CD14-positive monocyte (primary cell): ENCODE results near the gene ATG10. TPM values are rescaled to one million over a fixed set of nuclear protein-coding genes. Genes with fewer than 3 reads are reported as not detected.
A peak's percentile ranks its signal among the peaks of the same experiment; 100 is the strongest.

Experiments used
- DNase-seq, 3 donors: peaks; one replicate each; pipeline ENCODE4 v3.0.0-alpha.2; 2011 to 2022
- H2AFZ ChIP-seq: 2 replicates; pipeline ENCODE4 v1.6.0; 2012; ENCODE audit warnings: mild to moderate bottlenecking, low read depth, low read length, inconsistent platforms; ENCODE audit not compliant: insufficient read depth, poor library complexity, severe bottlenecking
- H3K27ac ChIP-seq, 2 donors: 1 replicate in 1 of 2; 2 replicates in 1 of 2; pipeline ENCODE4 v1.5.1; 2012 to 2013; ENCODE audit warnings: low read length in 2 of 2, control low read depth in 1 of 2, inconsistent platforms in 1 of 2, low read depth in 1 of 2, mild to moderate bottlenecking in 1 of 2
- H3K27me3 ChIP-seq, 2 donors: one replicate each; pipeline versions ENCODE4 v1.6.0 to v1.6.1; 2011 to 2013; ENCODE audit warnings: low read length in 2 of 2; ENCODE audit not compliant: control insufficient read depth in 2 of 2, insufficient read depth in 2 of 2
- H3K36me3 ChIP-seq, 2 donors: replicated peaks in 1 of 2; 1 replicate in 1 of 2; 2 replicates in 1 of 2; pipeline versions ENCODE4 v1.5.1 to v1.6.1; 2012 to 2013; ENCODE audit warnings: low read length in 2 of 2, control low read depth in 1 of 2, inconsistent platforms in 1 of 2, mild to moderate bottlenecking in 1 of 2; ENCODE audit not compliant: insufficient read depth in 2 of 2, control insufficient read depth in 1 of 2
- H3K4me1 ChIP-seq, 2 donors: 1 replicate in 1 of 2; 2 replicates in 1 of 2; pipeline versions ENCODE4 v1.5.1 to v1.6.1; 2012 to 2013; ENCODE audit warnings: low read length in 2 of 2, control low read depth in 1 of 2, inconsistent platforms in 1 of 2, mild to moderate bottlenecking in 1 of 2, moderate library complexity in 1 of 2; ENCODE audit not compliant: insufficient read depth in 2 of 2, control insufficient read depth in 1 of 2
- H3K4me2 ChIP-seq: replicated peaks from 2 replicates; pipeline ENCODE3; 2012; ENCODE audit warnings: low read length, moderate library complexity, mild to moderate bottlenecking; ENCODE audit not compliant: poor library complexity, severe bottlenecking; ENCODE audit errors: extremely low read depth
- H3K4me3 ChIP-seq, 3 experiments: fragments of 200-600 bp in 1 of 3; sonication (generic) in 1 of 3; replicated peaks in 1 of 3; 1 replicate in 2 of 3; 2 replicates in 1 of 3; pipeline ENCODE4 v1.5.1; 2011 to 2013; ENCODE audit warnings: low read length in 3 of 3, mild to moderate bottlenecking in 3 of 3, control low read depth in 2 of 3, low read depth in 2 of 3, inconsistent platforms in 1 of 3, moderate library complexity in 1 of 3
- H3K79me2 ChIP-seq: 2 replicates; pipeline ENCODE4 v1.6.0; 2012; ENCODE audit warnings: mild to moderate bottlenecking, control low read depth, inconsistent platforms, low read length, moderate library complexity; ENCODE audit not compliant: insufficient read depth
- H3K9ac ChIP-seq: 2 replicates; pipeline ENCODE4 v1.6.0; 2017; ENCODE audit warnings: low read length, mild to moderate bottlenecking; ENCODE audit not compliant: insufficient read depth, poor library complexity, severe bottlenecking
- H3K9me3 ChIP-seq, 2 donors: replicated peaks in 1 of 2; 1 replicate in 1 of 2; 2 replicates in 1 of 2; pipeline versions ENCODE4 v1.5.1 to v1.6.1; 2012 to 2013; ENCODE audit warnings: low read length in 2 of 2, control low read depth in 1 of 2; ENCODE audit not compliant: control insufficient read depth in 1 of 2, insufficient read depth in 1 of 2
- H4K20me1 ChIP-seq: 2 replicates; pipeline ENCODE4 v1.6.0; 2012; ENCODE audit warnings: mild to moderate bottlenecking, low read length, control low read depth, moderate library complexity; ENCODE audit not compliant: insufficient read depth
- H3K27ac Mint-ChIP-seq, 7 donors: one replicate each; pipeline ENCODE4 v1.8.0; 2020; ENCODE audit warnings: mild to moderate bottlenecking in 7 of 7, mixed read lengths in 7 of 7, moderate library complexity in 6 of 7, inconsistent platforms in 2 of 7
- H3K27me3 Mint-ChIP-seq, 3 donors: one replicate each; pipeline ENCODE4 v1.8.0; 2021 to 2022; ENCODE audit warnings: low read depth in 3 of 3, mild to moderate bottlenecking in 3 of 3, mixed read lengths in 3 of 3, moderate library complexity in 3 of 3, inconsistent platforms in 1 of 3
- H3K36me3 Mint-ChIP-seq, 2 donors: one replicate each; pipeline ENCODE4 v1.8.0; 2020; ENCODE audit warnings: mixed read lengths in 2 of 2, inconsistent platforms in 1 of 2, mild to moderate bottlenecking in 1 of 2
- H3K4me1 Mint-ChIP-seq: one replicate; pipeline ENCODE4 v1.8.0; 2020; ENCODE audit warnings: mild to moderate bottlenecking, mixed read lengths
- H3K4me3 Mint-ChIP-seq, 2 donors: one replicate each; pipeline ENCODE4 v1.8.0; 2020; ENCODE audit warnings: mild to moderate bottlenecking in 2 of 2, mixed read lengths in 2 of 2, moderate library complexity in 1 of 2
- H3K9me3 Mint-ChIP-seq, 7 donors: one replicate each; pipeline ENCODE4 v1.8.0; 2020 to 2022; ENCODE audit warnings: mixed read lengths in 7 of 7, mild to moderate bottlenecking in 6 of 7, moderate library complexity in 6 of 7, inconsistent platforms in 2 of 7
- CTCF ChIP-seq: fragments of 200-600 bp; IDR thresholded peaks from one replicate; pipeline ENCODE4 v1.8.0; 2022; ENCODE audit warnings: antibody characterized with exemption, mild to moderate bottlenecking
- WGBS: methylation state at CpG from one replicate; pipeline ENCODE4 v1.1.5; 2013; ENCODE audit warnings: missing lambda C conversion rate; ENCODE audit not compliant: insufficient coverage; 5-methylcytosine and 5-hydroxymethylcytosine counted together
- intact Hi-C, 2 donors: fragments of 100-400 bp; cut with micrococcal nuclease; formaldehyde crosslinking; loops; one replicate each; pipeline versions ENCODE4 v1.15.0 to v1.15.1; 2023
- polyA plus RNA-seq, 3 donors: library from polyadenylated mRNA; depleted of rRNA in 1 of 3; unstranded in 2 of 3; stranded (reverse) in 1 of 3; fragments of 300-500 nt in 2 of 3; fragments of >200 nt in 1 of 3; fragmentation: Illumina TruSeq in 2 of 3; gene quantifications; 1 replicate in 2 of 3; 2 replicates in 1 of 3; pipeline ENCODE4 v1.2.3, GENCODE V29; 2012 to 2021

The ATG10 gene
- polyA plus RNA-seq, 3 donors: 2.1 to 7.9 (median 5.6) TPM

- H3K4me1 Mint-ChIP-seq: peaks cover 26% of the 10 kb centered on the region
- Histone ChIP-seq H2AFZ (peak overlapping the region; percentile 25), H3K4me1 (peaks cover 8 to 16% of the 10 kb centered on the region in 2 donors), H3K79me2 (peaks cover 13% of the 10 kb centered on the region), H3K27ac (no peak overlapping the region), H3K27me3 (no peaks in the 10 kb centered on the region), H4K20me1 (no peaks in the 10 kb centered on the region), H3K4me2 (no peak overlapping the region), H3K9ac (no peak overlapping the region), H3K36me3 (no peaks in the 10 kb centered on the region), H3K4me3 (no peak overlapping the region), H3K9me3 (no peaks in the 10 kb centered on the region)
- TF ChIP-seq CTCF: no peak
- peaks cover 0 to 3% (median 0%) of the 10 kb centered on the region in 3 donors for H3K27me3 Mint-ChIP-seq
- no peaks in the 10 kb centered on the region for H3K9me3 Mint-ChIP-seq
- H3K4me3 Mint-ChIP-seq: no peak overlapping the region
- DNase-seq: no peak
- H3K27ac Mint-ChIP-seq: no peak overlapping the region
- peaks cover 0 to 2% of the 10 kb centered on the region in 2 donors for H3K36me3 Mint-ChIP-seq
- intact Hi-C loops: loop anchor here (2.0 to 10.0 kb wide), 4 partner anchors 115 to 465 kb away; partner anchors contain the start of gene SSBP2 (in 2 of the 2)
- 89% methylated on average over 2 of the region's 2 CpGs for WGBS
These were observed 1.9 kb upstream of the ATG10 start for GRCh38 chr5:81969912-81970311.

- Mint-ChIP-seq H3K9me3 (no peaks in the 10 kb centered on the region), H3K4me3 (peak overlapping the region; percentile 87 to 94), H3K27ac (peak overlapping the region; percentile 92 to 97 (median 95)), H3K36me3 (peaks cover 0 to 4% of the 10 kb centered on the region in 2 donors), H3K27me3 (peaks cover 0 to 3% (median 0%) of the 10 kb centered on the region in 3 donors), H3K4me1 (peaks cover 26% of the 10 kb centered on the region)
- Histone ChIP-seq H3K4me3 (peak overlapping the region; percentile 81 to 99 (median 91)), H3K4me1 (peaks cover 8 to 16% of the 10 kb centered on the region in 2 donors), H3K9ac (peak overlapping the region; percentile 95), H3K27ac (peak overlapping the region; percentile 82 to 94), H2AFZ (peak overlapping the region; percentile 94), H3K79me2 (peaks cover 13% of the 10 kb centered on the region), H3K9me3 (no peaks in the 10 kb centered on the region), H3K36me3 (peaks cover 0 to under 1% of the 10 kb centered on the region in 2 donors), H4K20me1 (no peaks in the 10 kb centered on the region), H3K27me3 (no peaks in the 10 kb centered on the region), H3K4me2 (peak overlapping the region; percentile 77)
- intact Hi-C loops: loop anchor here (2.0 to 10.0 kb wide), 4 partner anchors 116 to 466 kb away; partner anchors contain the start of gene SSBP2 (in 2 of the 2)
- TF ChIP-seq CTCF: no peak
- WGBS: no CpG with 5 or more reads among the region's 11 CpGs
- peak; percentile 1 to 34 (median 12) for DNase-seq
These were observed 612 bp upstream of the ATG10 start for GRCh38 chr5:81971111-81971711.
